ENCODE data around the gene RPGRIP1L.

DNA sequence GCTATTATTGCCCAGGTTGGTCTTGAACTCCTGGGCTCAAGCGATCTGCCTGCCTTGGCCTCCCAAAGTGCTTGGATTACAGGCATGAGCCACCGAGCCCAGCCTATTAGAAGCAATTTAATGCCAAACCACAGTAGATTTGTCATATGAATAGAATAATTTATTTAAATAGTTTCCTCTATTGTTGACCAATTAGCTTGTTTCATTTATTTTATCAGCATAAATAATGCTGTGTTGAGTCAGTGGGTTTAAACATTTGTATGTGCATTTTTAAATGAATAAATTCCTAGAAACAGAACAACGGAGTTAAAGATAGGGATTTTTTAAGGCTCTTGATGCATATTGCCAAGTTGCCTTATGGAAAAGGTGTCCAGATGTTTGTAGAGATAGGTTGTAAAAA lies 27.0 kb upstream of the RPGRIP1L start:
- TF ChIP-seq GATA3 (IDR thresholded peaks at IDR 0.05; ENCODE audit: low read depth, low read length) (no peak), GATA2 (IDR thresholded peaks at IDR 0.05; ENCODE audit: low read depth, low read length) (no peak)
